ENCODE results near the gene CABYR. TPM values are rescaled to one million over a fixed set of nuclear protein-coding genes. Genes with fewer than 3 reads are reported as not detected.

CABYR gene
- total and polyA plus RNA-seq, 4 donors: 3.4 to 5.5 (median 4.2) TPM; not detected in 1

GRCh38 chr18:24121625-24122024 lies 17.2 kb upstream of the CABYR start:
- WGBS, 2 donors: 97 to 98% methylated on average over 2 of the region's 2 CpGs

GRCh38 chr18:24126155-24126961 lies 12.5 kb upstream of the CABYR start:
- 27 to 34% methylated on average over 3 of the region's 3 CpGs for WGBS, 2 donors
- Histone ChIP-seq H3K27me3 (ENCODE audit: control insufficient read depth in 1 of 2, insufficient read depth in 2 of 2, low read length in 1 of 2) (no peaks in the 10 kb centered on the region), H3K4me1 (ENCODE audit: control insufficient read depth in 1 of 2, insufficient read depth in 2 of 2, low read length in 2 of 2) (no peaks in the 10 kb centered on the region), H3K4me3 (ENCODE audit: low read length in 2 of 2) (no peak overlapping the region), H3K9me3 (ENCODE audit: control insufficient read depth, low read length) (no peaks in the 10 kb centered on the region), H3K27ac (ENCODE audit: low read depth in 1 of 2, low read length in 2 of 2) (no peak overlapping the region), H3K36me3 (ENCODE audit: control insufficient read depth in 1 of 2, insufficient read depth in 2 of 2, low read length in 1 of 2) (peaks cover 0 to 2% of the 10 kb centered on the region in 2 donors)
- DNase-seq (no peak), ATAC-seq (ENCODE audit: low FRiP score) (no peak)
- intact Hi-C loops (cut with DNase I): no loop called here

More at GRCh38 chr18:24121625-24122024, 17.2 kb upstream of the CABYR start:
- no peak overlapping the region for H3K27ac ChIP-seq (ENCODE audit: low read depth in 1 of 2, low read length in 2 of 2)
- intact Hi-C loops (cut with DNase I): no loop called here
- H3K4me3 ChIP-seq (ENCODE audit: low read length in 2 of 2): no peak overlapping the region
- DNase-seq: no peak
- H3K9me3 ChIP-seq (ENCODE audit: control insufficient read depth, low read length): no peaks in the 10 kb centered on the region
- no peaks in the 10 kb centered on the region for H3K4me1 ChIP-seq (ENCODE audit: control insufficient read depth in 1 of 2, insufficient read depth in 2 of 2, low read length in 2 of 2)
- no peaks in the 10 kb centered on the region for H3K27me3 ChIP-seq (ENCODE audit: control insufficient read depth in 1 of 2, insufficient read depth in 2 of 2, low read length in 1 of 2)
- H3K36me3 ChIP-seq (ENCODE audit: control insufficient read depth in 1 of 2, insufficient read depth in 2 of 2, low read length in 1 of 2): peaks cover 0 to 2% of the 10 kb centered on the region in 2 donors
- ATAC-seq (ENCODE audit: low FRiP score): no peak

GRCh38 chr18:24127735-24128134 lies 11.1 kb upstream of the CABYR start:
- Histone ChIP-seq H3K27me3 (ENCODE audit: control insufficient read depth in 1 of 2, insufficient read depth in 2 of 2, low read length in 1 of 2) (no peaks in the 10 kb centered on the region), H3K9me3 (ENCODE audit: control insufficient read depth, low read length) (no peaks in the 10 kb centered on the region), H3K4me3 (ENCODE audit: low read length in 2 of 2) (no peak overlapping the region), H3K4me1 (ENCODE audit: control insufficient read depth in 1 of 2, insufficient read depth in 2 of 2, low read length in 2 of 2) (no peaks in the 10 kb centered on the region), H3K27ac (ENCODE audit: low read depth in 1 of 2, low read length in 2 of 2) (no peak overlapping the region), H3K36me3 (ENCODE audit: control insufficient read depth in 1 of 2, insufficient read depth in 2 of 2, low read length in 1 of 2) (peaks cover 0 to 2% of the 10 kb centered on the region in 2 donors)
- ATAC-seq (ENCODE audit: low FRiP score): no peak
- no peak for DNase-seq
- intact Hi-C loops (cut with DNase I): no loop called here
- 94% methylated on average over 3 of the region's 3 CpGs for WGBS, 2 donors

GRCh38 chr18:24128700-24129099 lies 10.2 kb upstream of the CABYR start:
- Histone ChIP-seq H3K27me3 (ENCODE audit: control insufficient read depth in 1 of 2, insufficient read depth in 2 of 2, low read length in 1 of 2) (no peaks in the 10 kb centered on the region), H3K4me3 (ENCODE audit: low read length in 2 of 2) (no peak overlapping the region), H3K36me3 (ENCODE audit: control insufficient read depth in 1 of 2, insufficient read depth in 2 of 2, low read length in 1 of 2) (peaks cover 0 to 2% of the 10 kb centered on the region in 2 donors), H3K9me3 (ENCODE audit: control insufficient read depth, low read length) (no peaks in the 10 kb centered on the region), H3K27ac (ENCODE audit: low read depth in 1 of 2, low read length in 2 of 2) (no peak overlapping the region), H3K4me1 (ENCODE audit: control insufficient read depth in 1 of 2, insufficient read depth in 2 of 2, low read length in 2 of 2) (no peaks in the 10 kb centered on the region)
- DNase-seq: no peak
- no peak for ATAC-seq (ENCODE audit: low FRiP score)
- intact Hi-C loops (cut with DNase I): no loop called here
- 98 to 99% methylated on average over 4 of the region's 4 CpGs for WGBS, 2 donors

GRCh38 chr18:24130494-24130893 lies 8.4 kb upstream of the CABYR start:
- intact Hi-C loops (cut with DNase I): no loop called here
- Histone ChIP-seq H3K4me3 (ENCODE audit: low read length in 2 of 2) (no peak overlapping the region), H3K36me3 (ENCODE audit: control insufficient read depth in 1 of 2, insufficient read depth in 2 of 2, low read length in 1 of 2) (peaks cover 0 to 1% of the 10 kb centered on the region in 2 donors), H3K4me1 (ENCODE audit: control insufficient read depth in 1 of 2, insufficient read depth in 2 of 2, low read length in 2 of 2) (no peaks in the 10 kb centered on the region), H3K27me3 (ENCODE audit: control insufficient read depth in 1 of 2, insufficient read depth in 2 of 2, low read length in 1 of 2) (no peaks in the 10 kb centered on the region), H3K9me3 (ENCODE audit: control insufficient read depth, low read length) (no peaks in the 10 kb centered on the region), H3K27ac (ENCODE audit: low read depth in 1 of 2, low read length in 2 of 2) (no peak overlapping the region)
- DNase-seq (no peak), ATAC-seq (ENCODE audit: low FRiP score) (no peak)
- WGBS, 2 donors: 59 to 67% methylated on average over 2 of the region's 2 CpGs

- Histone ChIP-seq H3K4me3 (ENCODE audit: low read length in 2 of 2) (no peak overlapping the region), H3K36me3 (ENCODE audit: control insufficient read depth in 1 of 2, insufficient read depth in 2 of 2, low read length in 1 of 2) (no peaks in the 10 kb centered on the region), H3K9me3 (ENCODE audit: control insufficient read depth, low read length) (no peaks in the 10 kb centered on the region), H3K27me3 (ENCODE audit: control insufficient read depth in 1 of 2, insufficient read depth in 2 of 2, low read length in 1 of 2) (no peaks in the 10 kb centered on the region), H3K4me1 (ENCODE audit: control insufficient read depth in 1 of 2, insufficient read depth in 2 of 2, low read length in 2 of 2) (no peaks in the 10 kb centered on the region), H3K27ac (ENCODE audit: low read depth in 1 of 2, low read length in 2 of 2) (no peak overlapping the region)
- intact Hi-C loops (cut with DNase I): no loop called here
- ATAC-seq (ENCODE audit: low FRiP score): no peak
- 87 to 93% methylated on average over 3 of the region's 3 CpGs for WGBS, 2 donors
- no peak for DNase-seq
Observed at GRCh38 chr18:24136967-24137373, 1.9 kb upstream of the CABYR start.

GRCh38 chr18:24138409-24138788 lies 463 bp upstream of the CABYR start:
- H3K27ac ChIP-seq (ENCODE audit: low read depth in 1 of 2, low read length in 2 of 2): no peak overlapping the region
- H3K4me3 ChIP-seq (ENCODE audit: low read length in 2 of 2): peak overlapping the region; percentile 44 to 45
- WGBS, 2 donors: 23 to 32% methylated on average over 7 of the region's 7 CpGs
- H3K27me3 ChIP-seq (ENCODE audit: control insufficient read depth in 1 of 2, insufficient read depth in 2 of 2, low read length in 1 of 2): no peaks in the 10 kb centered on the region
- intact Hi-C loops (cut with DNase I): no loop called here
- DNase-seq (no peak), ATAC-seq (ENCODE audit: low FRiP score) (peak; percentile 53)
- no peaks in the 10 kb centered on the region for H3K4me1 ChIP-seq (ENCODE audit: control insufficient read depth in 1 of 2, insufficient read depth in 2 of 2, low read length in 2 of 2)
- no peaks in the 10 kb centered on the region for H3K9me3 ChIP-seq (ENCODE audit: control insufficient read depth, low read length)
- no peaks in the 10 kb centered on the region for H3K36me3 ChIP-seq (ENCODE audit: control insufficient read depth in 1 of 2, insufficient read depth in 2 of 2, low read length in 1 of 2)

GRCh38 chr18:24140697-24141096 lies 1.8 kb downstream of the CABYR start:
- DNase-seq (no peak), ATAC-seq (ENCODE audit: low FRiP score) (no peak)
- H3K27ac ChIP-seq (ENCODE audit: low read depth in 1 of 2, low read length in 2 of 2): no peak overlapping the region
- no peaks in the 10 kb centered on the region for H3K9me3 ChIP-seq (ENCODE audit: control insufficient read depth, low read length)
- H3K27me3 ChIP-seq (ENCODE audit: control insufficient read depth in 1 of 2, insufficient read depth in 2 of 2, low read length in 1 of 2): no peaks in the 10 kb centered on the region
- H3K4me3 ChIP-seq (ENCODE audit: low read length in 2 of 2): no peak overlapping the region
- WGBS, 2 donors: 92 to 100% methylated on average over 2 of the region's 2 CpGs
- intact Hi-C loops (cut with DNase I): no loop called here
- no peaks in the 10 kb centered on the region for H3K4me1 ChIP-seq (ENCODE audit: control insufficient read depth in 1 of 2, insufficient read depth in 2 of 2, low read length in 2 of 2)
- H3K36me3 ChIP-seq (ENCODE audit: control insufficient read depth in 1 of 2, insufficient read depth in 2 of 2, low read length in 1 of 2): peaks cover 0 to 2% of the 10 kb centered on the region in 2 donors

GRCh38 chr18:24142376-24142775 lies 3.5 kb downstream of the CABYR start:
- Histone ChIP-seq H3K36me3 (ENCODE audit: control insufficient read depth in 1 of 2, insufficient read depth in 2 of 2, low read length in 1 of 2) (peaks cover 0 to 2% of the 10 kb centered on the region in 2 donors), H3K27ac (ENCODE audit: low read depth in 1 of 2, low read length in 2 of 2) (no peak overlapping the region), H3K9me3 (ENCODE audit: control insufficient read depth, low read length) (no peaks in the 10 kb centered on the region), H3K4me3 (ENCODE audit: low read length in 2 of 2) (no peak overlapping the region), H3K4me1 (ENCODE audit: control insufficient read depth in 1 of 2, insufficient read depth in 2 of 2, low read length in 2 of 2) (no peaks in the 10 kb centered on the region), H3K27me3 (ENCODE audit: control insufficient read depth in 1 of 2, insufficient read depth in 2 of 2, low read length in 1 of 2) (no peaks in the 10 kb centered on the region)
- ATAC-seq (ENCODE audit: low FRiP score) (no peak), DNase-seq (no peak)
- intact Hi-C loops (cut with DNase I): no loop called here

Data from aorta (tissue), 5 donors.